ENCODE results near the gene LVRN. TPM values are rescaled to one million over a fixed set of nuclear protein-coding genes. Genes with fewer than 3 reads are reported as not detected.

The LVRN gene
- total RNA-seq, 1 donor from 2014 or later: 0.58 TPM

DNA sequence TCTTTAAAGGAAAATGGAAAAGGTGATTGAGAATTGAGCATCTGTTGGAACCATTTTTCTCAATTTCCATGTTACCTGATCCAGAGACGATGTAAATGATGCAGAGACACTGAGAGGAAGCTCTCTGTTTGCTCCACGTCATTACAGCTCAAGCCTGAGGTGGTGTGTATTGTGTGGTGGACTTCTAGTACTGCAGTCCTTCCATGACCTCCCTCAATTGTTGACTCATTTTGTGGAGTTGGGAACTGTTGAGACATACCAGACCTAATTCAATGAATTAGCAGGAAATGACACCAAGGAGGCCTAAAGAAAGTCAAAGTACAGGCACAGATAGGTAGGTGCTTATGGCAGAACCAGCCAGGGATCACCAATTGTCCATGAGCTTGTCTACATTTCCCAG is 15.6 kb upstream of the LVRN start:
- TF ChIP-seq, protein P1, sequence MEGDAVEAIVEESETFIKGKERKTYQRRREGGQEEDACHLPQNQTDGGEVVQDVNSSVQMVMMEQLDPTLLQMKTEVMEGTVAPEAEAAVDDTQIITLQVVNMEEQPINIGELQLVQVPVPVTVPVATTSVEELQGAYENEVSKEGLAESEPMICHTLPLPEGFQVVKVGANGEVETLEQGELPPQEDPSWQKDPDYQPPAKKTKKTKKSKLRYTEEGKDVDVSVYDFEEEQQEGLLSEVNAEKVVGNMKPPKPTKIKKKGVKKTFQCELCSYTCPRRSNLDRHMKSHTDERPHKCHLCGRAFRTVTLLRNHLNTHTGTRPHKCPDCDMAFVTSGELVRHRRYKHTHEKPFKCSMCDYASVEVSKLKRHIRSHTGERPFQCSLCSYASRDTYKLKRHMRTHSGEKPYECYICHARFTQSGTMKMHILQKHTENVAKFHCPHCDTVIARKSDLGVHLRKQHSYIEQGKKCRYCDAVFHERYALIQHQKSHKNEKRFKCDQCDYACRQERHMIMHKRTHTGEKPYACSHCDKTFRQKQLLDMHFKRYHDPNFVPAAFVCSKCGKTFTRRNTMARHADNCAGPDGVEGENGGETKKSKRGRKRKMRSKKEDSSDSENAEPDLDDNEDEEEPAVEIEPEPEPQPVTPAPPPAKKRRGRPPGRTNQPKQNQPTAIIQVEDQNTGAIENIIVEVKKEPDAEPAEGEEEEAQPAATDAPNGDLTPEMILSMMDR (conservative IDR thresholded peaks at IDR 0.05; ENCODE audit: low read depth, low read length): no peak
- DNase-seq (ENCODE audit: low read depth): no peak

DNA sequence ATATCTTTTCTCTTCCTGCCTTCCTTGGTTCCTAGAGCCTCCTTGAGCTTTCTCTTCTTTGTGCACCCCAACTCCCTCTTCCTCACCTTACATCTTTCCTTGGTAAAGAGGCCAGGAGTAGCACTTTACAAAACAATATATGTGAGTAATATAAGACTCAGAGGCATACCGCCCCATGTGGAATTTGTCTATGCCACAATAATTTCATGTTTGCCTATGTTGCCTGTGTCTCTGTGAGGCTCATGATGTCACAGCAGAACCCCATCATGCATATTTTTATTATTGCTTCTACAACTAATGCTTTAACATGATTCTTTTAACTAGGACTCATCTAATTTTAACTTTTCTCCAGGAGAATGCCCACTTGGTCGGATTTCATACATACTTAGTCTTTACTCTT is 15.0 kb upstream of the LVRN start:
- no peak for DNase-seq (ENCODE audit: low read depth)
- TF ChIP-seq, protein P1 (conservative IDR thresholded peaks at IDR 0.05; ENCODE audit: low read depth, low read length): no peak
- no peak overlapping the region for H3K4me3 ChIP-seq (ENCODE audit: low read depth, low read length)

More for the DNA sequence above, 15.6 kb upstream of the LVRN start:
- H3K4me3 ChIP-seq (ENCODE audit: low read depth, low read length): no peak overlapping the region

DNA sequence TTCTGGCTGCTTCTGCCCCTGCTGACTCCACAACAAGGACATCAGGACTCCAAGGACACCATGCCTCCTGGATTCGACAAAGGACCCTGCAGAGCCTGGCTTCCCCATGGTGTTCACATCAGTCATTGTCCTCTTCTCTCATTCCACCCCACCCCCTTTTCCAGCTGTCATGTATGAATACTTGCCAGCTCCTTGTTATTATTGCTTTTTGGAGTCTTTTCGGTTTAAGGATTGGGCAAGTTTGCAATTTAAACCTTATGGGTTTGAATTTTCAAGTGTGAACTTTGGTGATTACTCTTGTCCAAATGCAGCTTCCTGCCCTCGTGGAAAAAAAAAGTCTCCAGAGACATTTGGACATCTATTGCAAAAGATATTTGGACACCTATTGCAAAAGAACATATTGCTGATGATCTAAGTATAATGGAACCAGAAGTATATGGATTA is 14.2 kb upstream of the LVRN start:
- TF ChIP-seq, protein P1 (conservative IDR thresholded peaks at IDR 0.05; ENCODE audit: low read depth, low read length): no peak
- no peak overlapping the region for H3K4me3 ChIP-seq (ENCODE audit: low read depth, low read length)
- DNase-seq (ENCODE audit: low read depth): no peak

DNA sequence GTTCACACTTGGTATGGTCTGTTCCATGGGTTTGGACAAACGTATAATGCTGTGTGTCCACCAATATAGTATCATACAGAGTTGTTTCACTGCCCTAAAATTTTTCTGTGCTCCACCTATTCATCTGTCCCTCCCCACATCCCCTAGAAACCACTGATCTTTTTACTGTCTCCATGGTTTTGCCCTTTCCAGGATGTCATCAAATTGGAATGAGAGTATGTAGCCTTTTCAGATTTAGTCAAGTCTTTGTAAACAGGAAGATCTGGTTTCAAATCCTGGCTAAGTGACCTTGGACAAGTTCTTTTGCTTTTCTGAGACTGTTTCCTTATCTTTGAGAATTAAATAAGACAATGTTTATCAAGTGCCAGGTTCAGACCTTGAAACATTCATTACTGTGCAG is 13.2 kb upstream of the LVRN start:
- TF ChIP-seq, protein P1 (conservative IDR thresholded peaks at IDR 0.05; ENCODE audit: low read depth, low read length): no peak
- H3K4me3 ChIP-seq (ENCODE audit: low read depth, low read length): no peak overlapping the region
- no peak for DNase-seq (ENCODE audit: low read depth)

DNA sequence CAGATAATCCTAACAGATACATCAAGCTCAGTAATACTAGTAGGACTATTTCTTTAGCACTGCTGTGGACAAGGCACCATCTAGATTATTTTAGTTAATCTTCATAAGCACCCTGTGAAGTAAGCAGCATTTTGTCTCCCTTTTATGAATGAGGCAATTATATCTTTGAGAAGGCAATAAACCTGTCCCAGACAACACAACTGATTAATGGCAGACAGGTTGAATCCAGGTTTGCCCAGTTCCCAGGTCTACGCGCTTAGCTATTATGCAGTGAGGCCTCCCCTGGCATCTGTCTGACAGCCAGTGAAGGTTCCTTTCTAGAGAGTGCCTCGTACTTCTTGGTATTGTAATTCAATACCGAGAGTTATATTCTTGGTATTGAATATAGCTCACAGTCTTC is 9.7 kb upstream of the LVRN start:
- TF ChIP-seq, protein P1 (conservative IDR thresholded peaks at IDR 0.05; ENCODE audit: low read depth, low read length): no peak
- no peak for DNase-seq (ENCODE audit: low read depth)
- no peak overlapping the region for H3K4me3 ChIP-seq (ENCODE audit: low read depth, low read length)

DNA sequence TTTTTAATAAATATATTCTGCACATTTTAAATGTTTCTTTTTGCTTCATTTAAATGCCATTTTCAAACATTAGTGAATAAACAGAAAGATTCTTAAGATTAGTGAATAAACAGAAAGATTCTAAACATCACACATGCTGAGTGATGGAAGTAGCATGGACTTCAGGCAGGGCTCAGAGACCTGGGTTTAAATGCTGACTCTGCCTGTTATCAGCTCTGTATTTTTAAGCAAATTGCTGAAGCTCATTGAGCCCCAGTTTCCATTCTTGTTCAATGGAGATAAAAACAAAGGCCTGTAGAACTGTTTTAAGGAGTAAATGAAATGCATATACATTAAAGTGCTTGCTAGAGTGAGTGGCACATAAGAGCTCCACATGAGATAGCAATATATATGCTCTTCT is 8.1 kb upstream of the LVRN start:
- no peak for DNase-seq (ENCODE audit: low read depth)
- TF ChIP-seq, protein P1 (conservative IDR thresholded peaks at IDR 0.05; ENCODE audit: low read depth, low read length): no peak
- H3K4me3 ChIP-seq (ENCODE audit: low read depth, low read length): no peak overlapping the region

DNA sequence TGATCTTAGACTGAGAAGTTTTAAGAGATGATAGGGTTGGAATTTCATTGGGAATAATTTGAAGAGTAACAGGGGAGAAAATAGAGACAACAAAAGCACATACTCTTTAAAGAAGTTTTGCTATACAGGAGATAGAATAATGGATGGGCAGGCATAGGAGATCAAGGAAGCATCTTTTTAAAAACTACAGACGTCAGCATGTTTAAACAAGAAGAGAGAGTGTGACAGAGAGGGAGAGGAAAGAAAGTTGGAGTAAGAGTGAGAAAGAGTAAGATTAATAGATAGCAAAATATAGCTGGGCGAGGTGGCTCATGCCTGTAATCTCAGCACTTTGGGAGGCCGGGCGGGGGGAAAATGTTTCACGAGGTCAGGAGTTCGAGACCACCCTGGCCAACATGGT is 5.3 kb upstream of the LVRN start:
- H3K4me3 ChIP-seq (ENCODE audit: low read depth, low read length): no peak overlapping the region
- DNase-seq (ENCODE audit: low read depth): no peak
- TF ChIP-seq, protein P1 (conservative IDR thresholded peaks at IDR 0.05; ENCODE audit: low read depth, low read length): no peak
